Sciatic nerve (tissue), 2 donors: Measurements from ENCODE around the gene PLCXD3. TPM values are rescaled to one million over a fixed set of nuclear protein-coding genes. Genes with fewer than 3 reads are reported as not detected.
"Not testable (repeated sequence)": the region's sequence is repeated elsewhere in the genome, so short reads cannot be mapped to it uniquely, and the experiment has no call there.

Experiments used
- ATAC-seq: fragments of 200-7000 bp; cut with Tn5 transposase; one replicate; pipeline ENCODE4 v1.9.1; 2020; ENCODE audit warnings: mild to moderate bottlenecking, moderate library complexity
- DNase-seq: peaks from one replicate; pipeline ENCODE4 v3.0.0-alpha.2; 2020; ENCODE audit warnings: low spot score
- intact Hi-C: fragments of 100-400 bp; cut with DNase I; formaldehyde crosslinking; loops from one replicate; pipeline ENCODE4 v1.14.2; 2022
- total RNA-seq: library from RNA; stranded (reverse); fragmentation: NEBNext Ultra II Directional; extraction: Animal tissue kit (Norgen Biotek cat#: 25700); gene quantifications from one replicate; pipeline ENCODE4 v1.2.1, GENCODE V29; 2021
- donor health status: DM: no; HTN: no; CAD: no.
- donor health status: DM: no; HTN: no; CAD: no.

PLCXD3 gene
- total RNA-seq, 1 donor from 2014 or later = 4.2 TPM

- no peak for ATAC-seq
- no peak for DNase-seq
- intact Hi-C loops = no loop called here
These were observed 6.5 kb downstream of the PLCXD3 start for GRCh38 chr5:41503860-41504259.

- ATAC-seq (no peak), DNase-seq (no peak)
- intact Hi-C loops = no loop called here
These were observed 7.1 kb downstream of the PLCXD3 start for GRCh38 chr5:41503310-41503709.

GRCh38 chr5:41493490-41494126, 16.8 kb downstream of the PLCXD3 start:
- intact Hi-C loops, ATAC-seq, DNase-seq: not testable (repeated sequence)

GRCh38 chr5:41485533-41485932, 24.9 kb downstream of the PLCXD3 start:
- ATAC-seq (no peak), DNase-seq (no peak)
- intact Hi-C loops = no loop called here

- DNase-seq (no peak), ATAC-seq (no peak)
- intact Hi-C loops = no loop called here
These were observed 27.7 kb downstream of the PLCXD3 start for GRCh38 chr5:41482715-41483114.

GRCh38 chr5:41482173-41482572, 28.2 kb downstream of the PLCXD3 start:
- DNase-seq (no peak), ATAC-seq (no peak)
- intact Hi-C loops = no loop called here

GRCh38 chr5:41471571-41472208, 38.7 kb downstream of the PLCXD3 start:
- intact Hi-C loops, ATAC-seq, DNase-seq: not testable (repeated sequence)

- ATAC-seq (no peak), DNase-seq (no peak)
- intact Hi-C loops = no loop called here
These were observed 44.8 kb downstream of the PLCXD3 start for GRCh38 chr5:41465493-41466171.

- DNase-seq = no peak
- intact Hi-C loops = no loop called here
- ATAC-seq = no peak
These were observed 50.8 kb downstream of the PLCXD3 start for GRCh38 chr5:41459557-41459956.

GRCh38 chr5:41457094-41457493, 53.3 kb downstream of the PLCXD3 start:
- DNase-seq (no peak), ATAC-seq (no peak)
- intact Hi-C loops = no loop called here

- no peak for DNase-seq
- intact Hi-C loops = no loop called here
- no peak for ATAC-seq
These were observed 57.9 kb downstream of the PLCXD3 start for GRCh38 chr5:41452506-41452905.

GRCh38 chr5:41447650-41448510, 62.5 kb downstream of the PLCXD3 start:
- no peak for ATAC-seq
- intact Hi-C loops = no loop called here
- DNase-seq = no peak

- intact Hi-C loops = no loop called here
- DNase-seq (no peak), ATAC-seq (no peak)
These were observed 64.4 kb downstream of the PLCXD3 start for GRCh38 chr5:41445937-41446563.

- intact Hi-C loops = no loop called here
- ATAC-seq = no peak
- no peak for DNase-seq
These were observed 75.1 kb downstream of the PLCXD3 start for GRCh38 chr5:41435276-41435675.

GRCh38 chr5:41433552-41434181, 76.7 kb downstream of the PLCXD3 start:
- no peak for ATAC-seq
- intact Hi-C loops = no loop called here

GRCh38 chr5:41432481-41433253, 77.7 kb downstream of the PLCXD3 start:
- ATAC-seq = no peak
- intact Hi-C loops = no loop called here
- no peak for DNase-seq

More at GRCh38 chr5:41433552-41434181, 76.7 kb downstream of the PLCXD3 start:
- no peak for DNase-seq

- no peak for ATAC-seq
- intact Hi-C loops = no loop called here
- no peak for DNase-seq
These were observed 82.9 kb downstream of the PLCXD3 start for GRCh38 chr5:41427505-41427904.

GRCh38 chr5:41425736-41426135, 84.7 kb downstream of the PLCXD3 start:
- ATAC-seq = no peak
- intact Hi-C loops = no loop called here
- DNase-seq = no peak
